ENCODE data around the gene MNAT1.

The MNAT1 gene

GRCh38 chr14:60905923-60906322, 171.4 kb downstream of the MNAT1 start:
- Histone ChIP-seq H3K27me3 (ENCODE audit: insufficient read depth, low read length, poor library complexity, severe bottlenecking) (no peaks in the 10 kb centered on the region), H2AFZ (ENCODE audit: low read length) (no peak overlapping the region), H3K4me2 (ENCODE audit: low read depth, low read length, poor library complexity, severe bottlenecking) (no peak overlapping the region), H4K20me1 (ENCODE audit: insufficient read depth, low read length, poor library complexity, severe bottlenecking) (no peaks in the 10 kb centered on the region), H3K4me3 (ENCODE audit: low read length, poor library complexity, severe bottlenecking) (no peak overlapping the region), H3K9me3 (ENCODE audit: insufficient read depth, low read depth, low read length) (no peaks in the 10 kb centered on the region), H3K9me2 (replicated peaks; ENCODE audit: low read depth, low read length) (no peaks in the 10 kb centered on the region), H3K9ac (ENCODE audit: low read depth, low read length, poor library complexity, severe bottlenecking) (no peak overlapping the region), H3K36me3 (ENCODE audit: insufficient read depth, low read length) (no peaks in the 10 kb centered on the region), H3F3A (ENCODE audit: low read depth) (no peaks in the 10 kb centered on the region), H3K79me2 (ENCODE audit: insufficient read depth, low read length) (no peaks in the 10 kb centered on the region), H3K4me1 (ENCODE audit: insufficient read depth, low read length, poor library complexity, severe bottlenecking) (no peaks in the 10 kb centered on the region)
- no peak for TF ChIP-seq CTCF (conservative IDR thresholded peaks at IDR 0.05; ENCODE audit: low read length)

GRCh38 chr14:60915781-60916180, 181.2 kb downstream of the MNAT1 start:
- Histone ChIP-seq H3K9me3 (ENCODE audit: insufficient read depth, low read depth, low read length) (no peaks in the 10 kb centered on the region), H3K4me2 (ENCODE audit: low read depth, low read length, poor library complexity, severe bottlenecking) (peak overlapping the region; percentile 25), H2AFZ (ENCODE audit: low read length) (no peak overlapping the region), H3K36me3 (ENCODE audit: insufficient read depth, low read length) (no peaks in the 10 kb centered on the region; the same call in 1 of the 2 replicates), H3K79me2 (ENCODE audit: insufficient read depth, low read length) (peaks cover 11% of the 10 kb centered on the region), H3K4me1 (ENCODE audit: insufficient read depth, low read length, poor library complexity, severe bottlenecking) (peaks cover 8% of the 10 kb centered on the region), H3K27me3 (ENCODE audit: insufficient read depth, low read length, poor library complexity, severe bottlenecking) (no peaks in the 10 kb centered on the region), H4K20me1 (ENCODE audit: insufficient read depth, low read length, poor library complexity, severe bottlenecking) (no peaks in the 10 kb centered on the region), H3K9me2 (replicated peaks; ENCODE audit: low read depth, low read length) (no peaks in the 10 kb centered on the region), H3K4me3 (ENCODE audit: low read length, poor library complexity, severe bottlenecking) (no peak overlapping the region), H3K9ac (ENCODE audit: low read depth, low read length, poor library complexity, severe bottlenecking) (no peak overlapping the region), H3F3A (ENCODE audit: low read depth) (no peaks in the 10 kb centered on the region)
- TF ChIP-seq CTCF (conservative IDR thresholded peaks at IDR 0.05; ENCODE audit: low read length): no peak
- TF ChIP-seq EZH2phosphoT487 (IDR thresholded peaks at IDR 0.05; ENCODE audit: borderline replicate concordance): no peak

DNA sequence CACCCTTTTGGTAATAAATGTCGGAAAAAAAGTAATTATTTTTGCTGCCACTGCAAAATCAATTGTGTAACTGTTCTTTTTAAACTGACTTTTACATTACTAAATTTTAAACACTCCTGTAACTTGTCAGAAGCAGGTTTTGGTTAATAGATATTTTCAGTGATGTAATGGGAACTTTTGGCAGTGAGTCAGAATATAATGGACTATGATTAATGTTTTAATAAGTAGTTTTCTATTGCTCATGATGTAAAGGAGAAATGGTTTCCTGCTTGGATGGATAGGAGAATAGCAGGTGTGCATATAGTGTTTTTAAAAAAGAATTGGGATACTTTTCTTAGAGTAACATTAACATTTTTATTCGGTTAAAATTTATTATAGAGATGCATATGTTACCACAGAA, 187.5 kb downstream of the MNAT1 start:
- peaks cover 3% of the 10 kb centered on the region; the same call in 1 of the 2 replicates for H3K79me2 ChIP-seq (ENCODE audit: insufficient read depth, low read length)
- H3K9me2 ChIP-seq (replicated peaks; ENCODE audit: low read depth, low read length): no peaks in the 10 kb centered on the region
- no peaks in the 10 kb centered on the region for H3F3A ChIP-seq (ENCODE audit: low read depth)
- no peak overlapping the region for H2AFZ ChIP-seq (ENCODE audit: low read length)
- no peak overlapping the region for H3K4me2 ChIP-seq (ENCODE audit: low read depth, low read length, poor library complexity, severe bottlenecking)
- no peak overlapping the region for H3K9ac ChIP-seq (ENCODE audit: low read depth, low read length, poor library complexity, severe bottlenecking)
- no peaks in the 10 kb centered on the region for H3K4me1 ChIP-seq (ENCODE audit: insufficient read depth, low read length, poor library complexity, severe bottlenecking)
- no peaks in the 10 kb centered on the region; the same call in 1 of the 2 replicates for H3K36me3 ChIP-seq (ENCODE audit: insufficient read depth, low read length)
- no peak overlapping the region for H3K4me3 ChIP-seq (ENCODE audit: low read length, poor library complexity, severe bottlenecking)
- TF ChIP-seq EZH2phosphoT487 (IDR thresholded peaks at IDR 0.05; ENCODE audit: borderline replicate concordance) (no peak), CTCF (conservative IDR thresholded peaks at IDR 0.05; ENCODE audit: low read length) (no peak)
- H4K20me1 ChIP-seq (ENCODE audit: insufficient read depth, low read length, poor library complexity, severe bottlenecking): no peaks in the 10 kb centered on the region
- no peaks in the 10 kb centered on the region for H3K9me3 ChIP-seq (ENCODE audit: insufficient read depth, low read depth, low read length)
- H3K27me3 ChIP-seq (ENCODE audit: insufficient read depth, low read length, poor library complexity, severe bottlenecking): no peaks in the 10 kb centered on the region
